ENCODE results near the gene SAA1.

DNA sequence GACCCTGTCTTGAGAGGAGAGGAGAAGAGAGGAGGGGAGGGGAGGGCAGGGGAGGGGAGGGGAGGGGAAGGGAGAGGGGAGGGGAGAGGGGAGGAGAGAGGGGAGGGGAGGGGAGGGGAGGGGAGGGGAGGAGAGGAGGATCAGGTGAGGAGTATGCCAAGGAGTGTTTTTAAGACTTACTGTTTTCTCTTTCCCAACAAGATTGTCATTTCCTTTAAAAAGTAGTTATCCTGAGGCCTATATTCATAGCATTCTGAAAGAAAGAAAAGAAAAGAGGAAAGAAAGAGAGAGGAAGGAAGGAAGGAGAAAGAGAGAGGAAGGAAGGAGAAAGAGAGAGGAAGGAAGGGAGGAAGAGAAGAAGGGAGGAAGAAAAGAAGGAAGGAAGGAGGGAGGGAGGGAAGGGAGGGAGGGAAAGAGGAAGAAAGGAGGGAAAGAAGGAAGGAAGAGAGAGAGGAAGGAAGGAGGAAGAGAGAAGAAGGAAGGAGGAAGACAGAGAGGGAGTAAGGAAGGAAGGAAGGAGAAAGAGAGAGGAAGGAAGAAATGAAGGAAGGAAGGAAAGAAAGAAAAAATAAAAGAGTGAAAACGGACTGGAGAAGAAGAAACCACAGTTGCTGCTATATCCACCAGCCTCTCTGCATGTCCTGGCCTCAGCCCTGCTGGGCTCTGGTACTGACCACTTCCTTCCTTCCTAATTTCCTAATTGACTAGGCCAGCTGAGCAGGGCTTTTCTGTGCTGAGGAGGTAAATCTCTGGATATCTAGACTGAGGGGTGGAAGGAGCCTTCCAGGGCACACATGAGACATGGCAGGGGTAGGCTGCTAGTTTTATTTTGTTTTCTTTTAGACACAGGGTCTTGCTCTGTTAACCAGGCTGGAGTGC lies 1.1 kb upstream of the SAA1 start:
- TF ChIP-seq, protein P1, sequence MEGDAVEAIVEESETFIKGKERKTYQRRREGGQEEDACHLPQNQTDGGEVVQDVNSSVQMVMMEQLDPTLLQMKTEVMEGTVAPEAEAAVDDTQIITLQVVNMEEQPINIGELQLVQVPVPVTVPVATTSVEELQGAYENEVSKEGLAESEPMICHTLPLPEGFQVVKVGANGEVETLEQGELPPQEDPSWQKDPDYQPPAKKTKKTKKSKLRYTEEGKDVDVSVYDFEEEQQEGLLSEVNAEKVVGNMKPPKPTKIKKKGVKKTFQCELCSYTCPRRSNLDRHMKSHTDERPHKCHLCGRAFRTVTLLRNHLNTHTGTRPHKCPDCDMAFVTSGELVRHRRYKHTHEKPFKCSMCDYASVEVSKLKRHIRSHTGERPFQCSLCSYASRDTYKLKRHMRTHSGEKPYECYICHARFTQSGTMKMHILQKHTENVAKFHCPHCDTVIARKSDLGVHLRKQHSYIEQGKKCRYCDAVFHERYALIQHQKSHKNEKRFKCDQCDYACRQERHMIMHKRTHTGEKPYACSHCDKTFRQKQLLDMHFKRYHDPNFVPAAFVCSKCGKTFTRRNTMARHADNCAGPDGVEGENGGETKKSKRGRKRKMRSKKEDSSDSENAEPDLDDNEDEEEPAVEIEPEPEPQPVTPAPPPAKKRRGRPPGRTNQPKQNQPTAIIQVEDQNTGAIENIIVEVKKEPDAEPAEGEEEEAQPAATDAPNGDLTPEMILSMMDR (IDR thresholded peaks at IDR 0.05 in 2 of 3, conservative IDR thresholded peaks at IDR 0.05 in 1 of 3; ENCODE audit: control insufficient read depth in 2 of 3, extremely low read depth in 1 of 3, insufficient read depth in 1 of 3, low read depth in 3 of 3, low read length in 3 of 3) = no peak
- TF ChIP-seq MEF2A (IDR thresholded peaks at IDR 0.05; ENCODE audit: insufficient read depth, low read depth, low read length) (no peak), EZH2 (IDR thresholded peaks at IDR 0.05; ENCODE audit: borderline replicate concordance, control insufficient read depth, low read depth, low read length) (no peak), ZBED1 (IDR thresholded peaks at IDR 0.05; ENCODE audit: borderline replicate concordance) (no peak), MYC (IDR thresholded peaks at IDR 0.05; ENCODE audit: insufficient read depth, insufficient read length, insufficient replicate concordance, low read length, severe bottlenecking) (no peak), SMAD5 (IDR thresholded peaks at IDR 0.05; ENCODE audit: low read depth) (no peak), NFIC (IDR thresholded peaks at IDR 0.05; ENCODE audit: low read depth, low read length) (no peak)
- TF ChIP-seq, protein P2, sequence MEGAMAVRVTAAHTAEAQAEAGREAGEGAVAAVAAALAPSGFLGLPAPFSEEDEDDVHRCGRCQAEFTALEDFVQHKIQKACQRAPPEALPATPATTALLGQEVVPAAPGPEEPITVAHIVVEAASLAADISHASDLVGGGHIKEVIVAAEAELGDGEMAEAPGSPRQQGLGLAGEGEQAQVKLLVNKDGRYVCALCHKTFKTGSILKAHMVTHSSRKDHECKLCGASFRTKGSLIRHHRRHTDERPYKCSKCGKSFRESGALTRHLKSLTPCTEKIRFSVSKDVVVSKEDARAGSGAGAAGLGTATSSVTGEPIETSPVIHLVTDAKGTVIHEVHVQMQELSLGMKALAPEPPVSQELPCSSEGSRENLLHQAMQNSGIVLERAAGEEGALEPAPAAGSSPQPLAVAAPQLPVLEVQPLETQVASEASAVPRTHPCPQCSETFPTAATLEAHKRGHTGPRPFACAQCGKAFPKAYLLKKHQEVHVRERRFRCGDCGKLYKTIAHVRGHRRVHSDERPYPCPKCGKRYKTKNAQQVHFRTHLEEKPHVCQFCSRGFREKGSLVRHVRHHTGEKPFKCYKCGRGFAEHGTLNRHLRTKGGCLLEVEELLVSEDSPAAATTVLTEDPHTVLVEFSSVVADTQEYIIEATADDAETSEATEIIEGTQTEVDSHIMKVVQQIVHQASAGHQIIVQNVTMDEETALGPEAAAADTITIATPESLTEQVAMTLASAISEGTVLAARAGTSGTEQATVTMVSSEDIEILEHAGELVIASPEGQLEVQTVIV (IDR thresholded peaks at IDR 0.05; ENCODE audit: borderline replicate concordance, partially characterized antibody) = no peak

Data from GM12878 (cell line).